C4-2B (cell line): ENCODE results near the gene PTPRD.

Source experiments
- CTCF ChIP-seq: fragments of 450-650 bp; conservative IDR thresholded peaks from 2 replicates; pipeline ENCODE4 v1.5.1; 2017; ENCODE audit warnings: mild to moderate bottlenecking
- ZFX ChIP-seq: fragments of 450-650 bp; IDR thresholded peaks from 2 replicates; pipeline ENCODE4 v1.6.1; 2017

- TF ChIP-seq ZFX: no peak
- no peak for TF ChIP-seq CTCF
Measured at GRCh38 chr9:8492679-8493078, 2120.1 kb downstream of the PTPRD start.
